Panc1 (cell line): ENCODE measurements around the gene GPC6. TPM values are rescaled to one million over a fixed set of nuclear protein-coding genes. Genes with fewer than 3 reads are reported as not detected.

Experiments
- ATAC-seq: fragments of 200-7000 bp; cut with Tn5 transposase; 2 replicates; pipeline ENCODE4 v1.9.1; 2020; ENCODE audit warnings: mild to moderate bottlenecking, moderate library complexity
- BruUV-seq: library from RNA; stranded (reverse); fragments of 400-500 nt; replicated peaks from 2 replicates; lab custom pipeline; 2021; lab: Mats Ljungman, UMichigan
- CTCF ChIA-PET: fragments of 300-600 bp; sonication (Branson Sonifier 250); formaldehyde crosslinking; loops from one replicate; lab custom pipeline; 2022; ENCODE audit warnings: antibody characterized with exemption; lab: Charles Lee
- POLR2A ChIA-PET: fragments of 300-600 bp; sonication (Branson Sonifier 250); formaldehyde crosslinking; loops from one replicate; lab custom pipeline; 2022; ENCODE audit warnings: antibody characterized with exemption; lab: Charles Lee
- DNase-seq: peaks from one replicate; pipeline ENCODE4 v3.0.0-alpha.2; 2010; ENCODE audit warnings: low read depth, low spot score
- H3K27ac ChIP-seq: 2 replicates; pipeline ENCODE4 v1.5.1; 2011; ENCODE audit warnings: mild to moderate bottlenecking, low read length, inconsistent platforms
- H3K27me3 ChIP-seq: fragments of 200-500 bp; sonication (Bioruptor generic); 2 replicates; pipeline ENCODE4 v1.6.0; 2014; ENCODE audit warnings: low read length, inconsistent platforms; ENCODE audit not compliant: control insufficient read depth, insufficient read depth
- H3K36me3 ChIP-seq: fragments of 200-500 bp; sonication (Bioruptor generic); 2 replicates; pipeline ENCODE4 v1.5.1; 2014; ENCODE audit warnings: inconsistent platforms, mild to moderate bottlenecking, low read length, moderate library complexity; ENCODE audit not compliant: control insufficient read depth, insufficient read depth
- H3K4me1 ChIP-seq: 2 replicates; pipeline ENCODE4 v1.5.1; 2011; ENCODE audit warnings: inconsistent platforms, mild to moderate bottlenecking, low read length, moderate library complexity; ENCODE audit not compliant: control insufficient read depth, insufficient read depth
- H3K4me3 ChIP-seq, 2 experiments: 2 replicates each; pipeline ENCODE4 v1.5.1; 2011 to 2012; ENCODE audit warnings: low read depth in 2 of 2, low read length in 2 of 2, mild to moderate bottlenecking in 2 of 2, inconsistent platforms in 1 of 2, moderate library complexity in 1 of 2
- H3K9me3 ChIP-seq: fragments of 200-500 bp; sonication (Bioruptor generic); 2 replicates; pipeline ENCODE4 v1.5.1; 2014; ENCODE audit warnings: low read depth, mild to moderate bottlenecking, inconsistent platforms, low read length, moderate library complexity; ENCODE audit not compliant: control insufficient read depth, insufficient read depth
- POLR2AphosphoS5 ChIP-seq: IDR thresholded peaks from 2 replicates; pipeline ENCODE4 v1.6.1; 2012; ENCODE audit warnings: mild to moderate bottlenecking, low read depth, low read length, moderate library complexity
- REST ChIP-seq, 2 experiments: IDR thresholded peaks; 2 replicates each; pipeline ENCODE4 v1.6.1; 2011 to 2012; ENCODE audit warnings: low read depth in 2 of 2, control low read depth in 1 of 2, low read length in 1 of 2, mild to moderate bottlenecking in 1 of 2, moderate library complexity in 1 of 2; ENCODE audit not compliant: insufficient read depth in 1 of 2
- SIN3A ChIP-seq: IDR thresholded peaks from 2 replicates; pipeline ENCODE4 v1.6.1; 2012; ENCODE audit warnings: low read depth, mild to moderate bottlenecking, low read length, moderate library complexity, borderline replicate concordance; ENCODE audit not compliant: insufficient read depth
- TCF7L2 ChIP-seq: IDR thresholded peaks from 2 replicates; pipeline ENCODE4 v1.6.1; 2011; ENCODE audit warnings: mild to moderate bottlenecking, low read depth, low read length, inconsistent platforms
- in situ Hi-C: cut with HindIII; loops from 2 replicates; pipeline ENCODE4 v1.10.0; 2016; ENCODE audit warnings: low sequenced_read_pairs, low pct_unique_long_range_greater_than_20kb
- intact Hi-C: fragments of 100-400 bp; cut with micrococcal nuclease; formaldehyde crosslinking; loops from one replicate; pipeline ENCODE4 v1.10.0; 2022; ENCODE audit not compliant: unreplicated experiment
- total RNA-seq: library from RNA; stranded (reverse); gene quantifications from one replicate; pipeline ENCODE4 v1.2.1, GENCODE V29; 2021; ENCODE audit not compliant: unreplicated experiment
- TF ChIP-seq, protein P1 (sequence below): fragments of 450-650 bp; IDR thresholded peaks from 2 replicates; pipeline ENCODE4 v1.5.1; 2017; ENCODE audit warnings: mild to moderate bottlenecking

The GPC6 gene
- total RNA-seq, 1 experiment from 2014 or later = 4.8 TPM

DNA sequence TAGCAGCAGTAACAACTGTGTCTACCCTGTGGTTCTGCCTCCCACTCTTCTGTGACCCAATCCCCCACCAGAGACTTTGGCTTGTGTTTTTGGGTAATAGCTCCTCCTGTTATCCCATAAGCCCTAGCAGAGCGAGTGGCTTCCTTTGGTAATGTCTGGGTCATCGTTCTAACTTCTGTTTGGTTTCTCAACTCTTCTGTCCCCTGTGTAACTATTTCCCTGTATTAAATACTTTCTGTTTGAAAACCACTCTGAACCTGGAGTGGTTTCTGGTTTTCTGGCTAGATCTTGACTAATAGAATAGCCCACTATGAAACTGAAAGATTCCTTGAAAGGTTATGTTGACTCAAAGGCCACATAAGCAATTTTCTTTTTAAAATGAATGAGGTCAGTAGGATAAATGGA, 902.9 kb downstream of the GPC6 start:
- Histone ChIP-seq H3K27ac (no peak overlapping the region), H3K9me3 (no peaks in the 10 kb centered on the region), H3K4me1 (no peaks in the 10 kb centered on the region), H3K27me3 (no peaks in the 10 kb centered on the region), H3K4me3 (no peak overlapping the region), H3K36me3 (no peaks in the 10 kb centered on the region)
- DNase-seq (no peak), ATAC-seq (no peak)
- no peak for TF ChIP-seq TCF7L2
- TF ChIP-seq POLR2AphosphoS5 = no peak
- TF ChIP-seq, protein P1, sequence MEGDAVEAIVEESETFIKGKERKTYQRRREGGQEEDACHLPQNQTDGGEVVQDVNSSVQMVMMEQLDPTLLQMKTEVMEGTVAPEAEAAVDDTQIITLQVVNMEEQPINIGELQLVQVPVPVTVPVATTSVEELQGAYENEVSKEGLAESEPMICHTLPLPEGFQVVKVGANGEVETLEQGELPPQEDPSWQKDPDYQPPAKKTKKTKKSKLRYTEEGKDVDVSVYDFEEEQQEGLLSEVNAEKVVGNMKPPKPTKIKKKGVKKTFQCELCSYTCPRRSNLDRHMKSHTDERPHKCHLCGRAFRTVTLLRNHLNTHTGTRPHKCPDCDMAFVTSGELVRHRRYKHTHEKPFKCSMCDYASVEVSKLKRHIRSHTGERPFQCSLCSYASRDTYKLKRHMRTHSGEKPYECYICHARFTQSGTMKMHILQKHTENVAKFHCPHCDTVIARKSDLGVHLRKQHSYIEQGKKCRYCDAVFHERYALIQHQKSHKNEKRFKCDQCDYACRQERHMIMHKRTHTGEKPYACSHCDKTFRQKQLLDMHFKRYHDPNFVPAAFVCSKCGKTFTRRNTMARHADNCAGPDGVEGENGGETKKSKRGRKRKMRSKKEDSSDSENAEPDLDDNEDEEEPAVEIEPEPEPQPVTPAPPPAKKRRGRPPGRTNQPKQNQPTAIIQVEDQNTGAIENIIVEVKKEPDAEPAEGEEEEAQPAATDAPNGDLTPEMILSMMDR = no peak
- no peak for TF ChIP-seq REST (IDR thresholded peaks at IDR 0.05; ENCODE audit: insufficient read depth in 1 of 2, low read depth in 2 of 2, low read length in 1 of 2)
- no peak for TF ChIP-seq SIN3A
- in situ Hi-C loops = no loop called here
- BruUV-seq = no TSS peak
- intact Hi-C loops = no loop called here
- POLR2A ChIA-PET = no interaction called here
- CTCF ChIA-PET = no interaction called here

- ChIA-PET POLR2A (no interaction called here), CTCF (no interaction called here)
- no TSS peak for BruUV-seq
- no peak overlapping the region for H3K27ac ChIP-seq
- no peaks in the 10 kb centered on the region for H3K36me3 ChIP-seq
- H3K9me3 ChIP-seq = no peaks in the 10 kb centered on the region
- DNase-seq (no peak), ATAC-seq (no peak)
- intact Hi-C loops = no loop called here
- in situ Hi-C loops = no loop called here
- no peak for TF ChIP-seq REST (IDR thresholded peaks at IDR 0.05; ENCODE audit: insufficient read depth in 1 of 2, low read depth in 2 of 2, low read length in 1 of 2)
- no peak for TF ChIP-seq TCF7L2
- no peaks in the 10 kb centered on the region for H3K4me1 ChIP-seq
- no peak overlapping the region for H3K4me3 ChIP-seq
- no peaks in the 10 kb centered on the region for H3K27me3 ChIP-seq
These were observed 912.2 kb downstream of the GPC6 start for GRCh38 chr13:94138831-94139230.
